WTC11 (cell line): ENCODE data around the gene NUCB2. TPM values are rescaled to one million over a fixed set of nuclear protein-coding genes. Genes with fewer than 3 reads are reported as not detected.

ENCODE experiments used
- ATAC-seq: fragments of 200-7000 bp; cut with Tn5 transposase; 2 replicates; pipeline ENCODE4 v1.10.0; 2021; ENCODE audit warnings: mild to moderate bottlenecking, moderate library complexity
- CTCF ChIA-PET: fragments of 300-600 bp; sonication (Branson Sonifier 250); formaldehyde crosslinking; loops from one replicate; lab custom pipeline; 2021; ENCODE audit warnings: antibody characterized with exemption; lab: Charles Lee
- POLR2A ChIA-PET: fragments of 350-600 bp; sonication (Branson Sonifier 250); formaldehyde crosslinking; loops from one replicate; lab custom pipeline; 2021; ENCODE audit warnings: antibody characterized with exemption; lab: Charles Lee
- DNase-seq: peaks from one replicate; pipeline ENCODE4 v3.0.0; 2021; ENCODE audit warnings: low spot score
- H3K27ac Mint-ChIP-seq: 2 replicates; pipeline ENCODE4 v1.8.0; 2021; ENCODE audit warnings: mixed read lengths
- H3K27me3 Mint-ChIP-seq: 2 replicates; pipeline ENCODE4 v1.8.0; 2021; ENCODE audit warnings: low read depth, mild to moderate bottlenecking, moderate library complexity, mixed read lengths
- H3K36me3 Mint-ChIP-seq: 2 replicates; pipeline ENCODE4 v1.8.0; 2021; ENCODE audit warnings: mixed read lengths
- H3K4me1 Mint-ChIP-seq: 2 replicates; pipeline ENCODE4 v1.8.0; 2022; ENCODE audit warnings: mixed read lengths
- H3K4me3 Mint-ChIP-seq: 2 replicates; pipeline ENCODE4 v1.8.0; 2021; ENCODE audit warnings: mild to moderate bottlenecking, moderate library complexity, mixed read lengths
- H3K9me3 Mint-ChIP-seq: 2 replicates; pipeline ENCODE4 v1.8.0; 2021; ENCODE audit warnings: mixed read lengths
- ARID4B ChIP-seq: sonication (generic); formaldehyde crosslinking; IDR thresholded peaks from 2 replicates; pipeline ENCODE4 v1.8.0; 2023; ENCODE audit warnings: missing genetic modification reagents, mild to moderate bottlenecking, borderline replicate concordance
- ATF1 ChIP-seq: sonication (generic); formaldehyde crosslinking; IDR thresholded peaks from 2 replicates; pipeline ENCODE4 v1.8.1; 2023; ENCODE audit warnings: mild to moderate bottlenecking, moderate library complexity, missing genetic modification reagents
- ATF6 ChIP-seq: sonication (generic); formaldehyde crosslinking; IDR thresholded peaks from 2 replicates; pipeline ENCODE4 v1.8.1; 2023; ENCODE audit warnings: mild to moderate bottlenecking, missing genetic modification reagents
- CREB1 ChIP-seq: sonication (generic); formaldehyde crosslinking; IDR thresholded peaks from 2 replicates; pipeline ENCODE4 v1.8.0; 2023; ENCODE audit warnings: mild to moderate bottlenecking, missing genetic modification reagents
- CTCF ChIP-seq: fragments of 200-600 bp; IDR thresholded peaks from 2 replicates; pipeline ENCODE4 v1.8.0; 2022; ENCODE audit warnings: antibody characterized with exemption
- ERG ChIP-seq: fragments of 250-450 bp; sonication (Bioruptor Pico); IDR thresholded peaks from 2 replicates; pipeline ENCODE4 v1.8.0; 2021; ENCODE audit warnings: mild to moderate bottlenecking
- FOXJ3 ChIP-seq: sonication (generic); formaldehyde crosslinking; IDR thresholded peaks from 2 replicates; pipeline ENCODE4 v1.9.0; 2021; ENCODE audit warnings: missing genetic modification reagents, mild to moderate bottlenecking, borderline replicate concordance
- GRHL2 ChIP-seq: fragments of 250-450 bp; sonication (Bioruptor Pico); IDR thresholded peaks from 2 replicates; pipeline ENCODE4 v1.8.0; 2022; ENCODE audit warnings: mild to moderate bottlenecking, moderate library complexity; ENCODE audit not compliant: insufficient replicate concordance, severe bottlenecking
- JAZF1 ChIP-seq: fragments of 250-450 bp; sonication (Bioruptor Pico); IDR thresholded peaks from 2 replicates; pipeline ENCODE4 v1.9.0; 2021; ENCODE audit warnings: moderate library complexity, mild to moderate bottlenecking, inconsistent platforms
- KAT7 ChIP-seq: sonication (generic); formaldehyde crosslinking; IDR thresholded peaks from 2 replicates; pipeline ENCODE4 v1.8.1; 2023; ENCODE audit warnings: missing genetic modification reagents, mild to moderate bottlenecking, borderline replicate concordance
- MAX ChIP-seq: sonication (generic); formaldehyde crosslinking; IDR thresholded peaks from 2 replicates; pipeline ENCODE4 v1.8.0; 2022; ENCODE audit warnings: mild to moderate bottlenecking, missing genetic modification reagents
- MYBL2 ChIP-seq: sonication (generic); formaldehyde crosslinking; IDR thresholded peaks from 2 replicates; pipeline ENCODE4 v1.8.1; 2023; ENCODE audit warnings: mild to moderate bottlenecking, moderate library complexity, missing genetic modification reagents
- NR3C1 ChIP-seq: sonication (generic); formaldehyde crosslinking; conservative IDR thresholded peaks from 2 replicates; pipeline ENCODE4 v1.8.1; 2023; ENCODE audit warnings: low read depth, mild to moderate bottlenecking, missing genetic modification reagents
- OVOL2 ChIP-seq: fragments of 250-450 bp; sonication (Bioruptor Pico); IDR thresholded peaks from 2 replicates; pipeline ENCODE4 v1.9.0; 2021; ENCODE audit warnings: mild to moderate bottlenecking, borderline replicate concordance
- PRDM15 ChIP-seq: sonication (generic); formaldehyde crosslinking; IDR thresholded peaks from 2 replicates; pipeline ENCODE4 v1.8.0; 2022; ENCODE audit warnings: missing genetic modification reagents
- RELA ChIP-seq: sonication (generic); formaldehyde crosslinking; IDR thresholded peaks from 2 replicates; pipeline ENCODE4 v1.8.1; 2022; ENCODE audit warnings: missing genetic modification reagents, mild to moderate bottlenecking, borderline replicate concordance
- TEAD1 ChIP-seq: sonication (generic); formaldehyde crosslinking; IDR thresholded peaks from 2 replicates; pipeline ENCODE4 v1.8.0; 2022; ENCODE audit warnings: mild to moderate bottlenecking, missing genetic modification reagents
- TP53 ChIP-seq: sonication (generic); formaldehyde crosslinking; IDR thresholded peaks from 2 replicates; pipeline ENCODE4 v1.8.1; 2023; ENCODE audit warnings: mild to moderate bottlenecking, missing genetic modification reagents
- USF1 ChIP-seq: sonication (generic); formaldehyde crosslinking; IDR thresholded peaks from 2 replicates; pipeline ENCODE4 v1.8.0; 2022; ENCODE audit warnings: mild to moderate bottlenecking, missing genetic modification reagents
- ZBTB21 ChIP-seq: sonication (generic); formaldehyde crosslinking; IDR thresholded peaks from 2 replicates; pipeline ENCODE4 v1.8.1; 2023; ENCODE audit warnings: mild to moderate bottlenecking, missing genetic modification reagents, borderline replicate concordance
- total RNA-seq: library from RNA; stranded (reverse); gene quantifications from 3 replicates; pipeline ENCODE4 v1.2.3, GENCODE V29; 2021

NUCB2 gene
- total RNA-seq, 1 experiment from 2014 or later, result 16.1 TPM

- DNase-seq, result no peak
- TF ChIP-seq USF1 (no peak), ATF6 (CRISPR knock-in tag) (no peak), FOXJ3 (CRISPR knock-in tag) (no peak), NR3C1 (CRISPR knock-in tag) (no peak), PRDM15 (CRISPR knock-in tag) (no peak), RELA (CRISPR knock-in tag) (no peak)
- Mint-ChIP-seq H3K27ac (no peak overlapping the region), H3K4me3 (no peak overlapping the region), H3K4me1 (no peaks in the 10 kb centered on the region), H3K27me3 (no peaks in the 10 kb centered on the region), H3K36me3 (no peaks in the 10 kb centered on the region), H3K9me3 (no peaks in the 10 kb centered on the region)
- no peak for ATAC-seq
- ChIA-PET CTCF (no interaction called here), POLR2A (no interaction called here)
Measured at GRCh38 chr11:17293311-17293710, 16.8 kb downstream of the NUCB2 start.

GRCh38 chr11:17294033-17294432 is 17.5 kb downstream of the NUCB2 start:
- DNase-seq (no peak), ATAC-seq (no peak)
- H3K4me1 Mint-ChIP-seq, result no peaks in the 10 kb centered on the region
- H3K4me3 Mint-ChIP-seq, result no peak overlapping the region
- H3K36me3 Mint-ChIP-seq, result no peaks in the 10 kb centered on the region
- CTCF ChIA-PET, result no interaction called here
- no peaks in the 10 kb centered on the region for H3K9me3 Mint-ChIP-seq
- H3K27me3 Mint-ChIP-seq, result no peaks in the 10 kb centered on the region
- POLR2A ChIA-PET, result interaction anchor here (0.6 kb wide), 1 partner anchor 27 kb away, joined by 5 read pairs; no protein-coding TSS in a partner anchor
- no peak overlapping the region for H3K27ac Mint-ChIP-seq
- TF ChIP-seq CTCF (no peak), OVOL2 (CRISPR knock-in tag) (no peak), MYBL2 (CRISPR knock-in tag) (no peak), ARID4B (CRISPR knock-in tag) (no peak), ZBTB21 (CRISPR knock-in tag) (no peak), JAZF1 (no peak), TP53 (CRISPR knock-in tag) (no peak), TEAD1 (no peak), GRHL2 (CRISPR knock-in tag) (no peak), CREB1 (CRISPR knock-in tag) (no peak), MAX (no peak), ERG (no peak), ATF1 (no peak), KAT7 (CRISPR knock-in tag) (no peak), FOXJ3 (CRISPR knock-in tag) (no peak)
